Measurements from ENCODE around the gene PALLD.

The PALLD gene

GRCh38 chr4:168844353-168845049 is 347.6 kb downstream of the PALLD start:
- no peak for DNase-seq (ENCODE audit: low read depth in 1 of 2, low spot score in 1 of 2)

- DNase-seq (ENCODE audit: low read depth in 1 of 2, low spot score in 1 of 2) = no peak
These were observed 349.0 kb downstream of the PALLD start for GRCh38 chr4:168845897-168846296.

- DNase-seq (ENCODE audit: low read depth in 1 of 2, low spot score in 1 of 2) = no peak
These were observed 349.6 kb downstream of the PALLD start for GRCh38 chr4:168846414-168846813.

GRCh38 chr4:168847771-168848502 is 351.1 kb downstream of the PALLD start:
- DNase-seq (ENCODE audit: low read depth in 1 of 2, low spot score in 1 of 2) = no peak

GRCh38 chr4:168849030-168849675 is 352.3 kb downstream of the PALLD start:
- no peak for DNase-seq (ENCODE audit: low read depth in 1 of 2, low spot score in 1 of 2)

GRCh38 chr4:168849997-168850396 is 353.1 kb downstream of the PALLD start:
- no peak for DNase-seq (ENCODE audit: low read depth in 1 of 2, low spot score in 1 of 2)

GRCh38 chr4:168852387-168852786 is 355.5 kb downstream of the PALLD start:
- DNase-seq (ENCODE audit: low read depth in 1 of 2, low spot score in 1 of 2) = no peak

GRCh38 chr4:168852933-168853713 is 356.3 kb downstream of the PALLD start:
- DNase-seq (ENCODE audit: low read depth in 1 of 2, low spot score in 1 of 2) = no peak

GRCh38 chr4:168853770-168854169 is 356.9 kb downstream of the PALLD start:
- no peak for DNase-seq (ENCODE audit: low read depth in 1 of 2, low spot score in 1 of 2)

- DNase-seq (ENCODE audit: low read depth in 1 of 2, low spot score in 1 of 2) = no peak
These were observed 357.6 kb downstream of the PALLD start for GRCh38 chr4:168854350-168854921.

- no peak for DNase-seq (ENCODE audit: low read depth in 1 of 2, low spot score in 1 of 2)
These were observed 359.5 kb downstream of the PALLD start for GRCh38 chr4:168856312-168856711.

GRCh38 chr4:168857009-168857408 is 360.2 kb downstream of the PALLD start:
- DNase-seq (ENCODE audit: low read depth in 1 of 2, low spot score in 1 of 2) = no peak

- DNase-seq (ENCODE audit: low read depth in 1 of 2, low spot score in 1 of 2) = no peak
These were observed 360.9 kb downstream of the PALLD start for GRCh38 chr4:168857546-168858314.

GRCh38 chr4:168859100-168859499 is 362.2 kb downstream of the PALLD start:
- DNase-seq (ENCODE audit: low read depth in 1 of 2, low spot score in 1 of 2) = no peak

GRCh38 chr4:168859888-168860694 is 363.2 kb downstream of the PALLD start:
- DNase-seq (ENCODE audit: low read depth in 1 of 2, low spot score in 1 of 2) = no peak

- DNase-seq (ENCODE audit: low read depth in 1 of 2, low spot score in 1 of 2) = no peak
These were observed 364.0 kb downstream of the PALLD start for GRCh38 chr4:168860827-168861226.

GRCh38 chr4:168863719-168864647 is 367.1 kb downstream of the PALLD start:
- no peak for DNase-seq (ENCODE audit: low read depth in 1 of 2, low spot score in 1 of 2)

- no peak for DNase-seq (ENCODE audit: low read depth in 1 of 2, low spot score in 1 of 2)
These were observed 368.1 kb downstream of the PALLD start for GRCh38 chr4:168864821-168865541.

Measured in activated CD4-positive, alpha-beta T cell treated with anti-CD3 and anti-CD28 coated beads, Interleukin-2, amount 50 U/mL, for 24 hours (primary cell).